Heart right ventricle (tissue), 16 donors: Measurements from ENCODE around the gene TIAM1. TPM values are rescaled to one million over a fixed set of nuclear protein-coding genes. Genes with fewer than 3 reads are reported as not detected.

Source experiments
- ATAC-seq, 8 donors: fragments of 200-7000 bp; cut with Tn5 transposase; one replicate each; pipeline ENCODE4 v1.9.1; 2020; ENCODE audit warnings: mild to moderate bottlenecking in 8 of 8, moderate library complexity in 8 of 8, moderate number of reproducible peaks in 1 of 8
- DNase-seq, 2 donors: peaks; one replicate each; pipeline ENCODE4 v3.0.0-alpha.2; 2020
- H3K27ac ChIP-seq, 10 donors: fragments of 200-600 bp; sonication (generic) in 2 of 10; one replicate each; pipeline versions ENCODE4 v1.5.0 to v1.8.0; 2020 to 2022; ENCODE audit warnings: mild to moderate bottlenecking in 3 of 10
- H3K27me3 ChIP-seq, 7 donors: fragments of 200-600 bp; one replicate each; pipeline ENCODE4 v1.8.0; 2021 to 2022; ENCODE audit warnings: mild to moderate bottlenecking in 2 of 7
- H3K36me3 ChIP-seq, 9 donors: fragments of 200-600 bp; sonication (generic) in 1 of 9; one replicate each; pipeline versions ENCODE4 v1.5.0 to v1.8.0; 2020 to 2022; ENCODE audit warnings: mild to moderate bottlenecking in 2 of 9
- H3K4me1 ChIP-seq, 9 donors: fragments of 200-600 bp; sonication (generic) in 1 of 9; one replicate each; pipeline versions ENCODE4 v1.5.0 to v1.8.0; 2020 to 2022; ENCODE audit warnings: mild to moderate bottlenecking in 4 of 9
- H3K4me3 ChIP-seq, 10 donors: fragments of 200-600 bp; sonication (generic) in 2 of 10; one replicate each; pipeline versions ENCODE4 v1.5.0 to v1.8.0; 2020 to 2022; ENCODE audit warnings: mild to moderate bottlenecking in 7 of 10, moderate library complexity in 2 of 10
- H3K9me3 ChIP-seq, 11 donors: fragments of 200-600 bp in 10 of 11; sonication (generic) in 2 of 11; one replicate each; pipeline versions ENCODE4 v1.5.0 to v1.8.0; 2013 to 2022; ENCODE audit warnings: mild to moderate bottlenecking in 2 of 11, control low read depth in 1 of 11, moderate library complexity in 1 of 11
- CTCF ChIP-seq, 9 donors: fragments of 200-600 bp; sonication (generic) in 2 of 9; IDR thresholded peaks; one replicate each; pipeline versions ENCODE4 v1.5.0 to v1.8.0; 2021 to 2022; ENCODE audit warnings: antibody characterized with exemption in 9 of 9, mild to moderate bottlenecking in 5 of 9, moderate library complexity in 1 of 9
- WGBS, 2 donors: extraction: QIAGEN DNeasy Blood & Tissue Kit; methylation state at CpG; one replicate each; pipeline ENCODE4 v1.1.7; 2013; ENCODE audit warnings: inconsistent platforms in 1 of 2; 5-methylcytosine and 5-hydroxymethylcytosine counted together
- intact Hi-C, 10 donors: fragments of 100-400 bp; cut with DNase I; formaldehyde crosslinking; loops; one replicate each; pipeline versions ENCODE4 v1.11.1 to v1.14.2; 2022
- polyA plus RNA-seq, 2 donors: library from polyadenylated mRNA; stranded (reverse); fragments of 200-250 nt; gene quantifications; one replicate each; pipeline ENCODE4 v1.2.3, GENCODE V29; 2013
- total RNA-seq, 10 donors: library from RNA; stranded (reverse); fragmentation: NEBNext Ultra II Directional in 3 of 10; extraction: Animal tissue kit (Norgen Biotek cat#: 25700) in 3 of 10; gene quantifications; one replicate each; pipeline versions ENCODE4 v1.2.1 to v1.2.4, GENCODE V29; 2021 to 2023
- donor health status: Arrhythmogenic right ventricular cardiomyopathy.
- donor health status: ischemic (EF 13 %, LVEDD 7.1; RV severe dilation, severe dysfunction).
- donor health status: healthy with polysubstance abuse.
- donor health status: DM: no; HTN: yes; CAD: no.
- donor health status: DM: no; HTN: no; CAD: no.
- donor health status: ischemic (EF 25% LVEDD 6.9; RV normal size, moderate dysfunction).
- donor health status: ischemic (EF 25% LVEDD 5.7; RV mildly dilated, moderate dysfunction).
- donor health status: healthy.
- donor health status: DM: yes; HTN: yes; CAD: no.
- donor health status: Ischemic cardiomyopathy.
- donor health status: ischemic (EF 35%, LVEDD 5.7; RV mildly dilated, moderate dysfunction).
- donor health status: nonischemic (EF 11% LVEDD 7.7; RV severe dilation, severe dysfunction).
- donor health status: DM: yes; HTN: yes; CAD: no.
- donor health status: PGD.
- donor health status: ischemic (EF 29% LVEDD 5.4; RV normal size, mild dysfunction).
- donor health status: nonischemic (EF 23%, LVEDD 6.1; RV moderate dilation, normal function).

TIAM1 gene
- total and polyA plus RNA-seq, 12 donors = 0.97 to 4.5 (median 2.0) TPM

GRCh38 chr21:31221043-31221442, 123.0 kb downstream of the TIAM1 start:
- no peaks in the 10 kb centered on the region for H3K9me3 ChIP-seq
- H3K4me1 ChIP-seq = peaks cover 0 to 24% (median 0%) of the 10 kb centered on the region in 9 donors
- H3K27ac ChIP-seq = peak overlapping the region in 2 of 10 donors; percentile 10 to 26
- TF ChIP-seq CTCF (IDR thresholded peaks at IDR 0.05) = no peak
- intact Hi-C loops = no loop called here
- peak in 1 of 8 donors; percentile 25 for ATAC-seq
- WGBS, 2 donors = 75 to 83% methylated on average over 5 of the region's 5 CpGs
- H3K27me3 ChIP-seq = peaks cover 0 to 10% (median 0%) of the 10 kb centered on the region in 7 donors
- H3K36me3 ChIP-seq = no peaks in the 10 kb centered on the region
- no peak for DNase-seq
- no peak overlapping the region for H3K4me3 ChIP-seq

- H3K4me1 ChIP-seq = peaks cover 0 to 24% (median 0%) of the 10 kb centered on the region in 9 donors
- DNase-seq = no peak
- H3K27me3 ChIP-seq = peaks cover 0 to 10% (median 0%) of the 10 kb centered on the region in 7 donors
- H3K27ac ChIP-seq = peak overlapping the region in 2 of 10 donors; percentile 10 to 26
- intact Hi-C loops = no loop called here
- WGBS, 2 donors = 53 to 67% methylated on average over 1 of the region's 1 CpG
- H3K9me3 ChIP-seq = no peaks in the 10 kb centered on the region
- H3K4me3 ChIP-seq = no peak overlapping the region
- H3K36me3 ChIP-seq = no peaks in the 10 kb centered on the region
- peak in 3 of 8 donors; percentile 25 to 65 (median 64) for ATAC-seq
- no peak for TF ChIP-seq CTCF (IDR thresholded peaks at IDR 0.05)
These were observed 123.5 kb downstream of the TIAM1 start for GRCh38 chr21:31220575-31220974.

GRCh38 chr21:31218830-31219608, 125.0 kb downstream of the TIAM1 start:
- no peaks in the 10 kb centered on the region for H3K36me3 ChIP-seq
- intact Hi-C loops = no loop called here
- DNase-seq (peak; percentile 24 to 26), ATAC-seq (peak in 7 of 8 donors; percentile 22 to 79 (median 51))
- H3K4me3 ChIP-seq = peak overlapping the region in 1 of 10 donors; percentile 3
- no peak for TF ChIP-seq CTCF (IDR thresholded peaks at IDR 0.05)
- H3K27ac ChIP-seq = peak overlapping the region in 1 of 10 donors; percentile 4
- H3K4me1 ChIP-seq = peaks cover 0 to 24% (median 0%) of the 10 kb centered on the region in 9 donors
- H3K27me3 ChIP-seq = peaks cover 0 to 10% (median 0%) of the 10 kb centered on the region in 7 donors
- no peaks in the 10 kb centered on the region for H3K9me3 ChIP-seq
- WGBS, 2 donors = 43 to 46% methylated on average over 12 of the region's 12 CpGs

DNA sequence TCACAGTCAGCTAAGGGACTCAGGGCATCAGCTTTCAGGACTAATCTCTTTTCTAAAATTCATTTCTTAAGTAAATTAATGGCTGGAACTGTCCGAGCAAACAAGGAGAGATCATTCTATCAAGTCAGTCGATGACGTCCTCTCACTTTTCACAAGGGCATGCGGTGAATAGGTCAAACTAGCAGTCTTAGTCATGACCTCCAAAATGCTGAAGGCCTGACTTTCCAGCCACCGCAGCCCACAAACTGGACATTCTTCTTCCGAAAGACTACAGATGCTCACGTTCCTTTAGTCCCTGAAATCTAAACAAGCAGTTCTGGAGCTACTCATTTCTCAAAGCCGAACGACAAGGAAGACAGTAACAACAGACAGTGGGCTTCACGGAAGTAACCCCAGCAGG, 127.9 kb downstream of the TIAM1 start:
- ATAC-seq (no peak), DNase-seq (no peak)
- no peaks in the 10 kb centered on the region for H3K9me3 ChIP-seq
- 91 to 95% methylated on average over 10 of the region's 10 CpGs for WGBS, 2 donors
- no peak for TF ChIP-seq CTCF (IDR thresholded peaks at IDR 0.05)
- no peak overlapping the region for H3K27ac ChIP-seq
- peaks cover 0 to 24% (median 0%) of the 10 kb centered on the region in 9 donors for H3K4me1 ChIP-seq
- no peaks in the 10 kb centered on the region for H3K36me3 ChIP-seq
- peaks cover 0 to 10% (median 0%) of the 10 kb centered on the region in 7 donors for H3K27me3 ChIP-seq
- intact Hi-C loops = no loop called here
- H3K4me3 ChIP-seq = no peak overlapping the region
